HS-5 (cell line): ENCODE measurements around the gene MRO.
"Not testable (repeated sequence)": the region's sequence is repeated elsewhere in the genome, so short reads cannot be mapped to it uniquely, and the experiment has no call there.

Source experiments
- DNase-seq: peaks from one replicate; pipeline ENCODE4 v3.0.0-alpha.2; 2012; ENCODE audit warnings: low read depth

The MRO gene

DNA sequence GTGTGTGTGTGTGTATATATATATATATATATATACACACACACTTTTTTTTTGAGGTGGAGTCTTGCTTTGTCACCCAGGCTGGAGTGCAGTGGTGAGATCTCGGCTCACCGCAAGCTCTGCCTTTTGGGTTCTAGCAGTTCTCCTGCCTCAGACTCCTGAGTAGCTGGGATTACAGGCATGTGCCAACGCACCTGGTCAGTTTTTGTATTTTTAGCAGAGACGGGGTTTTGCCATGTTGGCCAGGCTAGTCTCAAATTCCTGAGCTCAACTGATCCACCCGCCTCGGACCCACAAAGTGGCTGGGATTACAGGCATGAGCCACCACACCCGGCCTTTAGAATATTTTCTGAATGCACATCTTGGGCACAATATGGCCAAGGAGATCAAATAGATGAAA, 13.7 kb upstream of the MRO start:
- DNase-seq, result not testable (repeated sequence)

DNA sequence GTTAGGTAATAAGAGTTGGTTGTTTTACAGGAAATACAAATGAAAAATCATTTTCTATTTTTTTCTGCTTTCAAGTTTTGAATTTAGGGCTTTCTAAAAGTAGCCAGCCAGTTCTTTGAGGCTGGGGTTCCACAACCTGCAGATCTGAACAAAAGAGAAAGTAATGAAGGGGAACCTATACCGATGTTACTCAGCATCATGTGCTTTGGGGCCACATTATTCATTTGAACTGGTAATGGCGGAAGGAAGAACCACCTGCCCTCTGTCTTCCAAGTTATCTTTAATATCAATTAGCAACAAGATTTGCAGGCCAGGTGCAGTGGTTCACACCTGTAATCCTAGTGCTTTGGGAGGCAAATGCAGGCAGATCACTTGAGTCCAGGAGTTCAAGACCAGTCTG, 12.9 kb upstream of the MRO start:
- no peak for DNase-seq

DNA sequence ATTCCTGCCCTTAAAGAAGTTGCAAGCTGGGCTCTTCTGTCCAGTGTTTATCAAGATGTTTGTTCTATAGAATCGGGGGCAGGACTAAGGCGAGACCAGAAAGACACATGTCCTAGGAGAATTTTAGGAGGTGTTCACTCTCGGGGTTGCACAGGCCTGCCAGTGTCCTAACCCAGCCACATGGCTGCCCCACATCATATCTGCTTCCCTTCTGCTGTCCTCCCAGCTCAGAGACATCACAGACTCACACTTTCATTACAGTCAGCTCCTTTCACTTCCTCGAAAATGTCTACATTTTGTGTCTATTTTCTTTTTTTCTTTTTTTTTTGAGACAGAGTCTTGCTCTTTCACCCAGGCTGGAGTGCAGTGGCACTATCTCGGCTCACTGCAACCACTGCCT, 10.7 kb upstream of the MRO start:
- DNase-seq, result no peak

DNA sequence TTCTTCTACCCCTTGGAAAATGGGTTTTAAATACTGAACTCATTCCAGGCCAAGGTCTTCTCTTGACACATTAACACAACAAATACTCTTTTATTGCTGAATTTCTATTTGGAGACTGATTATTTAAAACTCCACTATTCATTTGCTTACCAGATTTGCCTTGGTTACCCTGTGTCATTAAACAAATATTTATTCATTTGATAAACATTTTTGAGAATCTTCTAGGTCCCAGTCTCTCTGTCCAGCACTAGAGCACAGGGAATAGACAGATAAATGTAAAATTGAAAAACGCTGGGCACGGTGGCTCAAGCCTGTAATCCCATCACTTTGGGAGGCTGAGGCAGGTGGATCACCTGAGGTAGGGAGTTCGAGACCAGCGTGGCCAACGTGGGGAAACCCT, 9.8 kb upstream of the MRO start:
- DNase-seq, result no peak

DNA sequence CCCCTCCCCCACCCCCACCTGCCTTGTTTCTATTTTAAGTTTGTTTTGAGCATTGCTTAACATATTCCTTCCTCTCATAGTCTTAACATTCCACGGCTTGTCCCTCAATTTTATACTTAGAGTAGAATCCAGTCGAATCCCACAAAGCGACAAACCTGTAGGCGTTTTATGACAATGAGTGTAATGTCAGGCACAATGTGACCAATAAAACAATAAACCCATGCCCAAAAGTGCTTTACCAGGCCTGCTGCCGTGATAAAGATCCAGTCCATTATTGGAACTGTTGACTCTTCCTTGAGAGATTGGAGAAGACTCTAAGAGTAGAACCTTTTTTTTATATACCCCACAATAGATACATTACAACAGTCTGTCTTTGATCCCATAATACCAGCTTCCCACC, 6.2 kb upstream of the MRO start:
- DNase-seq, result no peak

GRCh38 chr18:50825621-50826020, 5.8 kb upstream of the MRO start:
- no peak for DNase-seq

- DNase-seq, result no peak
These were observed 2.9 kb upstream of the MRO start for GRCh38 chr18:50822756-50823155.

DNA sequence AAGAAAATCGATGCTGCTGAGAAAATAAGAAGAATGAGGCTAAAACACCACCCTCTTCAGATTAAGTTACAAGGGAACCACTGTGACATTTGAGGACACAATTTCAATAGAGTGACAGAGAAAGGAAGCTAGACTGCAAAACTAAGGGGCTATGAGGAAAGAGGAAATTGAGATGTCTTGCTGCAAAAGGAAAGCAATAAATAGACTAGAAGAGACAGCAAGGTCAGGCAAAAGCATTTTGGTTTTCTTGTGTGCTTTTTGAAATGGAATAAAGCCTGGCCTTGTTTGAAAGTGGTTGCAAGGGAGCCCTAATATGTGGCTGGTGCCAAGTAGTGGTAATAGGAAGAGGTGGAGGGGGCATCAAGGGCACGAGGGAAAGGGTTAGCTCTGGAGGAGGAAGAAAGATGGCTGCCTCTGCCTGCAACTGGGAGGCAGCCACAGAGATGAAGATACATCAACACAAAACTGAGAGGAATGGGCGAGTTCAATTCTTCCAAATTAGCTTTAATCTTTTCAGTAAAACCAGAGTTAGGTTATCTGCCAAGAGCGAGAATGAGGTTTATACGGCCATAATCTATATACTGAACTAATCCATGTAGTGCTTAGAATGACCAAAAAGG, 1.2 kb upstream of the MRO start:
- no peak for DNase-seq

DNA sequence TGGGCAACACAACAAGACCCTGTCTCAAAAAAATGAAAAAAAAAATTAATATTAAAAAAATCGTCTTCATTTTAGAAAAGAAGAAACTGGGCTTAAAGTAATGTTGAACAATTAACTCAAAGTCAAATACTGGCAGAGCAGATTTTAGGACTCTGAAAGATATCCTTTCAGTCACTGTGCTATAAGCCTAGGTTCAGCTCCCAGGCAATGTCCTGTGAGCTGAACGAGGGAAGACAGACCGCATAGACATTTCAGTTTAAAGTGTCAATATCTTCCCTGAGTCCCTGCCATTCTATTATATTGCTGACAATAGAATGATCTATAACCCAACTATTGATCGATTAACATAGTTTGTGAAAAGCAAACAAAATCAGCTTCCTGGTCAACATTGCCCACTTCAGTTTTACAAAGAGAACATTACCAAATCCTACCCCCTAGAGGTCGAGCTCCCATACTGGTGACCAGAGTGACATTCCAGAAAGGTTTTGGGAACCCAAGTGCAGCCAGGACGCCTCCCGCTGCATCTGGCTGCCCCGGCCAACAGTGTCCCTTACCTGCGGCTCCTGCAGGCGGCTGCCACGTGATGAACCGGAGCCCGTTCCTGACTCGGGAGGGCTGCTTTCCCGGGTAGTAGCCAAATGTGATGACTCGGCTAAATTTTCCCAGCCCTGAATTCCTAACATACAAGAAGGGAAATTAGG, 639 bp downstream of the MRO start:
- DNase-seq, result no peak

- no peak for DNase-seq
These were observed 3.2 kb downstream of the MRO start for GRCh38 chr18:50816419-50817166.

- DNase-seq, result no peak
These were observed 5.4 kb downstream of the MRO start for GRCh38 chr18:50814395-50814794.

DNA sequence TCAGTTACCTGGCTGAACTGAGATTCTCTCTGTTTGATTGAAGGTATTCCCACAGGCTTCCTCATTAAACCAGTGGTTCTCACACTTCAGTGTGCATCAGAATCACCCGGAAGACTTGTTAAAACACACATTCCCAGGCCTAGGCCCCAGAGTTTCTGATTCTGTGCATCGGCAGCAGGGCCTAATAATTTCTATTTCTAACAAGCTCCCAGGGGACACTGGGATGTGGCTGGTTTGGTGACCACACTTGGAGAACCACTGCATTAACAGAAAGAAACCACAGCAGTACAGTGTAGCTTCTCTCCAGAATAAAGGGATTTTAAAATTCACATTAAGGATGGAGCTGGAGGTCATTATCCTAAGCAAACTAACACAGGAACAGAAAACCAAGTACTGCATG, 6.5 kb downstream of the MRO start:
- no peak for DNase-seq

GRCh38 chr18:50812834-50813233, 7.0 kb downstream of the MRO start:
- DNase-seq, result no peak

DNA sequence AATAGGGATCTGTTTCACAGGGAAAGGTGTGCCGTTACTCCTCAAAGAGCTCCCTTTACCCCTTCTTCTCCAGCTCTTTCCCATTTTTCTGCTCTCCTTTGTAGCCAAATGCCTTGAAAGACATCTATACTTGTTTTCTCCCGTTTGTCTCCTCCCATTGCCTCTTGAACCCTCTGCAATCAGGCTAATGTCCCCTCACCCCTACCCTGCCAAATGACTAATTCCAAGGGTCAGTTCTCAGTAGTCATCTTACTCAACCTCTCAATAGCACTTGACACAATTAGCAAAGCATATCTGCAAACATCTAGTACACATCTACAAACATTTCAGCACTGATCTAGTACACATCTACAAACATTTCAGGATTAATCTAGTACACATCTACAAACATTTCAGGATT, 12.6 kb downstream of the MRO start:
- DNase-seq, result no peak

- no peak for DNase-seq
These were observed 13.6 kb downstream of the MRO start for GRCh38 chr18:50806208-50806616.

DNA sequence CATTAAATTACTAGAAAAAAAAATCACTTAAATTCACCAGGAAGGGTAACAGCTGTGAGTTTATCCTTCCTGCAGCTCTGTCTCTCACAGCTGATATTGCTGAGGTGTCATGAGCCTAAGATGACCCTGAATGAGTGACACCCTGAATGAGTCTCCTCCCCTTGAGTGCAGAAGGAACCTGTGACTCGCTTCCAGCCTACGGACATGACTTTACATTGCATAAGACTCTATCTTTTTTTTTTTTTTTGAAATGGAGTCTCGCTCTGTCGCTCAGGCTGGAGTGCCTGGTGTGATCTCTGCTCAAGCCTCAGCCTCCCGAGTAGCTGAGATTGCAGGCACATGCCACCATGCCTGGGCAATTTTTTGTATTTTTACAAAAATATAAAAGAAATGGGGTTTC, 14.1 kb downstream of the MRO start:
- no peak for DNase-seq

- no peak for DNase-seq
These were observed 16.2 kb downstream of the MRO start for GRCh38 chr18:50803592-50803991.

DNA sequence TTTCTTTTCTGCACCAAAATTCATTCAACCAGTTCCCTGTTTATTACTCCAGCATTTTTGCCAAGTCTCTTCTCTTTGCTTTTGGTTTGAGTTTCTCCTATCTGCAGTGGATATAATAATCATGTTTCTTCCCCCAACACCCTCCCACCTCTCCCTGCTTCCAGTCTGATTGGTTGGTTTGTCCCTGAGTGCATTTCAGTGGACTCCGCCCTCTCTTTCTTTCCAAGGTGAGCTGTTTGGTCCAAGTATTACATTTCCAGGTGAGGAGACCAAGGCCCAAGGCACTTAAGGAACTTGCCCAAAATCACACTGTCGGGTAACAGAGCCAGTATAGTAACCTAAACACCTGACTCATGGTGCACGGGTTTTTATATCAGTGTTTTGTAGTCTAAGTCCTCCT, 17.7 kb downstream of the MRO start:
- DNase-seq, result no peak

DNA sequence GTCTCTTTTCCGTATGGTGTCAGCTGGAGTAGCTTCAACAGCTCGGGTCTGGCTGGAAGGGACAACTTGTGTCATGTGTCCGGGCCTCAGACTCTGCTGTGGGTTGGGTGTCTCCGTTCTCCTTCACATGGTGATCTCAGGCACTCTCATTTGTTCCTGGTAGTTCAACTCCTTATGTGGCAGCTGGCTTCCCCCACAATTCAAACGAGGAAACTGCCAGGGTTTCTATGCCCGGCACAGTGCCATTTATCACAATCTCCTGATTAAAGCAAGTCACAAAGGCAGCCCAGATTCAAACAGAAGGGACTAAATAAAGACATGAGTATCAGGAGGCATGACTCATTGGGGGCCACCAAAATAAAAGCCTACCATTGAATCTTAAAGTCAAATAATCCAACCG, 22.7 kb downstream of the MRO start:
- no peak for DNase-seq

DNA sequence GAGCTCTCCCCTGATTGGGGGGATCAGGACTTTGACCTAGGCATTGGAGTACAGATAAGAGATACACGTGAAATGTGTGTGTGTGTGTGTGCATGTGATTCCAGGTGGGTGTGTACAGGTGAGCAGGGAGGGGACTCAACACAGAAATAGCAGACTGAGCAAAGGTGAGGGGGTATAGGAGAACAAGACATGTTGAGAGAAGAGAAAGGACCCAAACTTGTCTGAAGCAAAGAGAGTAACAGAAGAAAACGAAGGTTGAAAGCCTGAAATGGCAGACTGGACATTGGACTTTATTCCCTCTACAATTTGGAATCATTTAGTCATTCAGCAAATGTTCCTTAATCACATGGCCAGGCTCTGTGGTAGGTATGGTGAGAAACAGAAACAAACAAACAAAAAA, 23.3 kb downstream of the MRO start:
- DNase-seq, result no peak

DNA sequence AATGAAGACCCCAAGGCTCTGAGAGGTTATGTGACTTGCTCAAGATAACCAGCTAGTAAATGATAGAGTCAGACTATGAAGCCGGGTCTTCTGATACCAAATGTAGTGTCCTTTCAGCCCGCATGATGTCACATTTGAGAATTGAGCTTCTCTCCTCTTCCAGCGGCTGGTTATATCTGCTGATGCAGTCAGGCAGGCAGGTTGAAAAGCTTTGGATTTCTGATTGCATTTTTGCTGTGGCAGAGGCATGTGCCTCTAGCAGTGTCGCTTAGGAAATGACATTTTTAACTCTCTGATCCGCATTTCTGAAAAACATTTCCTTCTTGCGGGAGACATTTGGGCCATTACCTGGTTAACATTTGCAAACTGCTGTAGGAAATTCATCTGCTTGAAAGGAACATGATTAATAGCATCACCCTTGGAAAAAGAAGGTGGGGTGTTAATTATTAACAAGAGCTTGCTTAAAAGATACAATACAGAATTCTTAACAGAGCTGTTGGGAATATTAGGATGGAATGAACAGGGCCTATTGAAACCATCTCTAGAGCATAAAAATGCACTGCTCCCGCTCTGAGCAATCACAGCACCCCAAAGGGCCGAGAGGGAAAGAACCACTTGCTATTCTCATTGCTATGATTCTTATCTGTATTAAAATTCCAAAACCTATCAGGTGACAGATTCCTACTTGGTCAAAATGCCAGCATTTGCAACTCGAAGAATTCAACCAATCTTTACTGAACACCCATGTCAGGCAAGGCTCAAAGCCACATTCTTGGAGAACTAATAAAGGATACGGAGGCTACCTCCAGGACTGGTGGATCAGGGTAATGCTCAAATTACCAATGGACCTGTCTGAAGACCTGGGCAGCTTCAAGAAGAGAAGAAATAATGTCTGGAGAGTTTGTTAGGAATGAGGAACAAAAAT, 25.9 kb downstream of the MRO start:
- DNase-seq, result no peak

DNA sequence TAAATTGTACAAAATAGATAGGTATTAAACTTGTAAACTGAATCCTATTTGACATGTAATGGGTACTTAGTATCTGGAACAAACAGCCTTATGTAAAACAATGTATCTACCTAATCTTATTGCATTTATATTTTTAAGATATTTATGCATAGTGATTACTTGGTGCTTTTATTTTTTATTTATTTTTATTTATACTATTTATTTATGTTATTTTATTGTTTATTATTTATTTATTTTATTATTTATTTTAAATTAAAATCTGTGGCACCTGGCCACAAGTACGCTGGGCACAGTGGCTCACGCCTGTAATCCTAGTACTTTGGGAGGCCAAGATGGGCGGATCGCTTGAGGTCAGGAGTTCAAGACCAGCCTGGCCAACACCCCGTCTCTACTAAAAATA, 26.9 kb downstream of the MRO start:
- no peak for DNase-seq
